Muscle of arm (tissue), 14 donors: ENCODE measurements around the gene IQCF2. TPM values are rescaled to one million over a fixed set of nuclear protein-coding genes. Genes with fewer than 3 reads are reported as not detected.
"Not testable (repeated sequence)": the region's sequence is repeated elsewhere in the genome, so short reads cannot be mapped to it uniquely, and the experiment has no call there.

Experiments used
- DNase-seq: peaks from one replicate; pipeline ENCODE4 v3.0.0-alpha.2; 2013
- long read RNA-seq, 11 donors: transcript quantifications; one replicate each; lab custom pipeline, GENCODE V29; 2026
- polyA plus RNA-seq, 12 donors: library from polyadenylated mRNA; unstranded; fragments of 120-200 nt; gene quantifications; one replicate each; pipeline ENCODE4 v1.2.1, GENCODE V29; 2013; ENCODE audit not compliant: insufficient read length in 12 of 12

Gene IQCF2
- not detected for polyA plus RNA-seq
- long read RNA-seq, donor 1 = 0 reads
- long read RNA-seq, donor 2 = 0 reads
- long read RNA-seq, donor 3 = 0 reads
- long read RNA-seq, donor 4 = 0 reads
- long read RNA-seq, donor 5 = 0 reads
- long read RNA-seq, donor 6 = 0 reads
- long read RNA-seq, donor 7 = 0 reads
- long read RNA-seq, donor 8 = 0 reads
- long read RNA-seq, donor 9 = 0 reads
- long read RNA-seq, donor 10 = 0 reads
- long read RNA-seq, donor 11 = 0 reads

- no peak for DNase-seq
Measured at GRCh38 chr3:51860703-51861665, at the start of gene IQCF2. IQCF2 (plus strand) TSS chr3:51861615; CDS start chr3:51861667, 52 bp downstream.

- DNase-seq = peak; percentile 7
Measured at GRCh38 chr3:51813539-51813938, 47.9 kb upstream of the IQCF2 start.

DNA sequence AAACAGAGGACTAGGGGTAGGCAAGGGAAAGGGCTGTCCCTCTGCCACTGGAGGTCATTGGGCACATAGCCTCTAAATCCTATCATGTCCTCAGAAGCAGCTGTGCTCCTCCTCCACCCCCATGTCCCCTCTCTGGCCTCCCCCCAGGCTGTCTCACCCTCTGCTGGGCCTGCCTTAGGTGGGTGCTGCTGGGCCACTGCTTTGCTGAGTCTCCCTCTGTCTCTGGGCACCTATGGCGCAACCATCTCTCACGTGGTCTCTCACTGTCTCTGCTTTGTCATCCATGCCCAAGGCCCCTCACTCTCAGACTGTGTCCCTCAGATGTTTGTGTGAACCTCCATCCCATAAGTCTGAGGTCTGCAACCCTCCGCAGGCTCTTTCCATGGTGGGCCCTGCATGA, 47.4 kb upstream of the IQCF2 start:
- no peak for DNase-seq

DNA sequence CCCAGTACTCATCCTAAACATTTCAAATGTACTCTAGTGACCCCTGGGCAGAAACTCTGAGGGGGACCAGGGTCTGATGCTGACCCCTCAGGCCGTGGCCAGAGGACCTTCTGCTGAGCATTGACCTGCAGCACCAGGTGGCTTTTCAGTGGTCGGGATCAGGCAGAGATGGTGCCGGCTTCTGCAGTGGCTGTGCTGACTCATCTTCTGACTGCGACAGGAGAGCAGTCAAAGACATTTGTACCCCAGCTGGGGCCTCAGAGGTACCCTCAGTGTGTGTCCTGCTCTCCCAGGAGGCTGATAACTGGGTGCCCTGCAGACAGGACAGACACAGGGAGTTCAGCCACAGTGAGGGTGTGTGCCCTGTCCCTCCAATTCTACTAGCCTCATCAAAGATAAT, 45.8 kb upstream of the IQCF2 start:
- DNase-seq = no peak

DNA sequence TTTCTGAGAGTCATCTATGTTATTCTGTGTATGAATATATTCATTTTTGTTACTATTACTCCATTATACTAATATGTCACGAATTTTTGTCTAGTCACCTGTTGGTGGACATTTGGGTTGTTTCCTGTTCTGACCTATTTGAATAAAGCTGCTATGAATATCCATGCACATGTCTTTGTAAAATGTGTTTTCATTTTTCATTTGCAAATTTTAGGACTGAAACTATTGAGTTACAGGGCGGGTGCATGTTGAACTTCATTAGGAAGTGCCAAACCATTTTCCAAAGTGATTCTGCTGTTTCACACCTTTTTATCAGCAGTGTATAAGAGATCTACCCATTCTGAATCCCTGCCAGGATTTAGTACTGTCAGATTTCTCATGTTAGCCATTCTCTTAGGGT, 44.7 kb upstream of the IQCF2 start:
- no peak for DNase-seq

DNA sequence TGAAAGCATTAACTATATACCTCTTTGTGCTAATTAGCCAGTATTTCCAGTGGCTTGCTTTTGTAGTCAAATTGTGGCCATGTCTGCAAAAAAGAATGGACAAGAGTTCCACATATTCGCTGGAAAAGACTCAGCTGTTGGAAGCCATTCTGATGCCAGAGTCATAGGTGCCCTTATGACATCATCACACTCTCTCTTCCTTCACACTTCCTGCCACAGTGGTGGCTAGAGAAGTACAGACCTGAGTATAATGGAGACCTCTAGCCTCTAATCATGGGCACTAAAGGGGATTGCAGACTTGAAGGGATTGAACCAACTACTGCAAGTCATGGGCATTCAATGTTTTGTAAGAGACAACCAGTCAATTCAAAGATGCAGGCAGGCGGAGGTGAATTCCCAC, 44.0 kb upstream of the IQCF2 start:
- no peak for DNase-seq

GRCh38 chr3:51819151-51819550, 42.3 kb upstream of the IQCF2 start:
- no peak for DNase-seq

DNA sequence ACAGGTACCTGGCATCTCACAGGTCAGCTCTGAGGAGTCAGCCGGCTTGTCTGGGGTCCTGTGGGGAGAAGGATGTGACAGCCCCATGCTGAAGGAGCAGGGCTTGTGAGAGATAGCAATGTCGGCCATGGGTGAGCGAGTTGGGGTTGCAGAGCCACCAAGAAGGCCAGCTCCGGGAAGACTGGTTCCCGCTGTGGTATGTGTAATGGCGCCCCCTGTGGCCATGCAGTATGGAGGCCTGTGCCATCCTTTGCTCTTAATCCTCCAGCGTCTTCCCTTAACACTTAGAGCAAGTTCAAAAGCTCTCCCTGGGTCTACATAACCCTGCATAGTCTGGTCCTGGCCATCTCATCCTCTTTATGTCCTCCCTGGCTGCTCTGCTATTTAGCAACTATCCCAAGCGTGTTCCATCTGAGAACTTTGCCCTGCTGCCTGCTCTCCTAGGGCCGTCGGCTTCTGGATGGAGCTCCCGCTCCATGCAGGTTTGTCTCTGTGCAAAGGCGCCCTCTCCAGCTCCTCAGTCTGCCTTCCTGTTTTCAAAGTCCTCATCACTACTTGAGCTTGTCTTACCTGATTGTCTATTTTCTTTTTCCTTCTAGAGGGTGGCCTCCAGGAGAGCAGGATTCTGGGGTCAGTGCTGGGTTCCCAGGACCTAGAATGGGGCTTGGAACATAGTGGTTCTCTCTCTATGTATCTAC, 41.6 kb upstream of the IQCF2 start:
- no peak for DNase-seq

GRCh38 chr3:51828297-51828696, 33.1 kb upstream of the IQCF2 start:
- DNase-seq = no peak

GRCh38 chr3:51830345-51830744, 31.1 kb upstream of the IQCF2 start:
- no peak for DNase-seq

- DNase-seq = no peak
Measured at GRCh38 chr3:51830836-51831385, 30.5 kb upstream of the IQCF2 start.

DNA sequence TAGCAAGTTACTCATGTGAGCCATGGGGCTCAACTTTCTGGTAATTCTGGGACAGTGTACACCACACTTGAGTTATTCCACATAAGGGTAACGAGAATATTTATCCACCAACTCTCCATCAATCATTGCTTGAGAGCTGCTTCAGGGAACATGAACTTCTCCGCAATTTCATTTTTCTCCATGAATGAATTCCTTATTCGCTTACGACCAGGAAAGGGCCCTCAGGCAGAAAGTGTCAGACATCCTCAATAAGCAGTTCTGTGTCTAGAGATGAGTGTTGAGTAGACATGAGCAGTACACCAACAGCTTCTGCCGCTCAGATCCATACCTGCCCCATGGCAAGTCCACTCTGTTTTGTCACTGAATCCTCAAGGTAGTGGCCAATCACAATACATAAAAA, 24.8 kb upstream of the IQCF2 start:
- no peak for DNase-seq

DNA sequence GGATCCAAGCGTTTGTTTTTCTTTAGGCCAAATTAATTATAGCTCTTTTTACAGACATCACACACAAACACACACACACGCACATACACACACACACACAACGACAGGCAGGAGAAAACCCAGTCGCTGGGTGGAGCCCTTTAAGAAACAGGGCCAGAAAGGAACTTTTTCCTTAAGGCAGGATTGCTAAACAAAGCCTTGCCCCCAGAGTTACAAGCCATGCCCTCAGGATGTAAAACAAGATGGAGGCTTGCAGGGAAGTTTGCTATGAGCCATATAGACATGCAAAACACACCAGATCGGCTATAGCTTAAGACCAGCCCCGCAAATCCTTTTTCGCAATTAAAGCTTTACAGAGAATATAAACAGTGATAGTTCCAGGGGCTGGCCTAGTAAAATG, 16.3 kb upstream of the IQCF2 start:
- DNase-seq = no peak

- DNase-seq = not testable (repeated sequence)
Measured at GRCh38 chr3:51855411-51855810, 6.0 kb upstream of the IQCF2 start.

DNA sequence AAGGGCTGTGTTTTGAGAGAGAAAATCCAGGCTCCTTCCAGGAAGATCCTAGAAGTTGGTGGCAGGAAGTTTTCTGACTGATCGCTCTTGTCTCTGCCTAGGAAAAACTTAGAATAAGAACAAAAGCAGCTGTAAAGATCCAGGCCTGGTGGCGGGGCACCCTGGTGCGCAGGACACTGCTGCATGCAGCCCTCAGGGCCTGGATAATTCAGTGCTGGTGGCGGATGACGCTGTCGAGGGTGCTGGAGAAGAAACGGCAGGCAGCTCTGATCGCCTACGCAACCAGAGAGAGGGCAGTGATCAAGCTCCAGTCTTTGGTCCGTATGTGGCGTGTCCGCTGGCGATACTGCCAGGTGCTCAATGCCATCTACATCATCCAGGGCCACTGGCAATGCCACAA, 1.5 kb downstream of the IQCF2 start:
- no peak for DNase-seq

GRCh38 chr3:51868896-51869295, 7.5 kb downstream of the IQCF2 start:
- not testable (repeated sequence) for DNase-seq

DNA sequence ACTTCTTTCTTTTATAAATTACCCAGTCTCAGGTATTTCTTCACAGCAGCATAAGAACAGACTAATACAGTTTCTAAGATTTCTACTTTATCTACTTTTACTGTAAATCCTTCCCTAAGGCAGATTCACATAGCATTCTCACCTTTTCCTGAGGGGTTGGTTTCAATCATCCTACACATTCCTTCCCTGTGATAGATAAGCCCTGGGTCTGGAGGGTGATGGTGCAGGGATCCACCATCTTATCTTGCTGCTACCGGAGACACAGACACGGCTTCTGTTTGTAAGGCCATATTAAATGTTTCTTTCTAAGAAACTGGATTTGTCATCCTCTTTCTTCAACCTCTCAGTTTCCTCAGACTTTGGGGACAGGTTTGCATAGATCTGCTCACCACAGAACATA, 7.9 kb downstream of the IQCF2 start:
- DNase-seq = no peak

DNA sequence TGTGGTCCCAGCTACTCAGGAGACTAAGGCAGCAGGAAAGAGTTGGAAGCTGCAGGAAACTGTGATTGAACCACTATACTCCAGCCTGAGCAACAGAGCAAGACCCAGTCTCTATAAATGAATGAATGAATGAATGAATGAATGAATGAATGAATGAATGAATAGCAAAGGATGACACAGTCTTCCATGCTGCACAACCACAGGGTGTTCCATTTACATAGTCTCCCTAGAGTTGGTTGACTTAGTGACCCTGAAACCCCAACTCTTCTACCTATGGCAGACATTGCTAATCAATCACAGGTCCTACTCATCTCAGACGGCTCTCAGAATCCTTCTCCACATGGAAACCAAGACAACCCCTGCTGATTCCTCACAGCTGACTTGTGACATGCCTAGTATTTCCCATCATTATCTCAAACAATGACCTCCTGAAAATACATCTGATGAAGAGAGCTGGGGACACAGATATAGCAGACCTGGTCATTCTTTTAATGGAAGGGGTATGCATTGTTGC, 11.9 kb downstream of the IQCF2 start:
- no peak for DNase-seq

- DNase-seq = no peak
Measured at GRCh38 chr3:51873876-51874275, 12.5 kb downstream of the IQCF2 start.

DNA sequence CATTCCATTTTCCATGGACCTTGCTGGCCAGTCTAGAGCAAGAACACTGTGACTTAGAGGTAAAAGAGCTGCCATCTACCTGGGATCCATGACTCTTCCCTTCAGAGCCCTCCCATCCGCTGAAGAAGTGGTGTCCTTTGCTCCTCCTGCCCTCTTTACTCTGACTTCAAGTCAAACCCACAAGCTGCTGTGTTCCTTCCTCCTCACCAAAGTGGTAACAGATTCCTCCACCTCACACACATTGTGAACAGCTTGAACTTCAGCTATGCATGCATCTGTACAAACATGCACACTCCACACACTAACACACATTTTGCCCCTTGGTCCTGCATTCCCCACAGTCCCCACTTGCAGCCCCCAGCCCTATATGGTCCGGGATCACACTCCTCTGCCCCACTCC, 13.0 kb downstream of the IQCF2 start:
- DNase-seq = no peak

- no peak for DNase-seq
Measured at GRCh38 chr3:51874889-51875288, 13.5 kb downstream of the IQCF2 start.

- DNase-seq = no peak
Measured at GRCh38 chr3:51875501-51875900, 14.1 kb downstream of the IQCF2 start, which contains the start of gene IQCF5. IQCF5 (minus strand) TSS chr3:51875601; CDS start chr3:51875531, 70 bp downstream.
